Measurements from ENCODE around the gene VPS35L.

DNA sequence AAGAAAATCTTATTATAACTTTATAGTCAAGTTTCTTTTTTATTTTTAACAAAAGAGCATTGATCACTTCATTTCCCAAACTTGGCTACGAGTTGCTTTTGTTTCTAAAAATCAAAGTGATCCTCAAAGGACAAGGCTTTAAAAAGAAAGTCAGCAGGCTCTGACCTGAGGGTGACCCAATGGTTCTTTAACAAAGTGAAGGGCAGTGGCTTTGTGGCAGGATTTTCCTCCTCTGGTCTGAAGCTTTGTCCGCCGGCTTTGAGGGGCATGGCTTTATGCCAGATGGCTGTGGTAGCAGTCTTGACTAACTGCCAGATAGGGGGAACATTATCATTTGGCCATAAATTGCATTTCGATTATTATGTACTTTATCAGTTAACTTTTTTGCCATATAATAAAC, 191.1 kb downstream of the VPS35L start:
- TF ChIP-seq GLI4 (CRISPR knock-in tag; IDR thresholded peaks at IDR 0.05; ENCODE audit: borderline replicate concordance) (no peak), BHLHE40 (IDR thresholded peaks at IDR 0.05; ENCODE audit: low read length) (no peak), ZBTB7A (CRISPR knock-in tag; IDR thresholded peaks at IDR 0.05) (no peak), HMG20A (CRISPR knock-in tag; IDR thresholded peaks at IDR 0.05; ENCODE audit: borderline replicate concordance) (no peak), IKZF5 (CRISPR knock-in tag; IDR thresholded peaks at IDR 0.05) (no peak), EZH2 (conservative IDR thresholded peaks at IDR 0.05; ENCODE audit: low read depth, low read length) (no peak)
- TF ChIP-seq, protein P1, sequence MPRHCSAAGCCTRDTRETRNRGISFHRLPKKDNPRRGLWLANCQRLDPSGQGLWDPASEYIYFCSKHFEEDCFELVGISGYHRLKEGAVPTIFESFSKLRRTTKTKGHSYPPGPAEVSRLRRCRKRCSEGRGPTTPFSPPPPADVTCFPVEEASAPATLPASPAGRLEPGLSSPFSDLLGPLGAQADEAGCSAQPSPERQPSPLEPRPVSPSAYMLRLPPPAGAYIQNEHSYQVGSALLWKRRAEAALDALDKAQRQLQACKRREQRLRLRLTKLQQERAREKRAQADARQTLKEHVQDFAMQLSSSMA (CRISPR knock-in tag; IDR thresholded peaks at IDR 0.05): no peak
- TF ChIP-seq, protein P2, sequence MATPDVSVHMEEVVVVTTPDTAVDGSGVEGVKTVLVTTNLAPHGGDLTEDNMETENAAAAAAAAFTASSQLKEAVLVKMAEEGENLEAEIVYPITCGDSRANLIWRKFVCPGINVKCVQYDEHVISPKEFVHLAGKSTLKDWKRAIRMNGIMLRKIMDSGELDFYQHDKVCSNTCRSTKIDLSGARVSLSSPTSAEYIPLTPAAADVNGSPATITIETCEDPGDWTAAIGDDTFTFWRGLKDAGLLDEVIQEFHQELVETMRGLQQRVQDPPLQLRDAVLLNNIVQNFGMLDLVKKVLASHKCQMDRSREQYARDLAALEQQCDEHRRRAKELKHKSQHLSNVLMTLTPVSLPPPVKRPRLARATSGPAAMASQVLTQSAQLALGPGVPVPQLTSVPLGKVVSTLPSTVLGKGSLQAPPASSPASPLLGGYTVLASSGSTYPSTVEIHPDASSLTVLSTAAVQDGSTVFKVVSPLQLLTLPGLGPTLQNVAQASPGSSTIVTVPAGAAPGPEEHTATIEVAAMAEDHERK (CRISPR knock-in tag; IDR thresholded peaks at IDR 0.05; ENCODE audit: low read depth): no peak

Measured in HepG2 (cell line).